ENCODE data around the gene CXCL1. TPM values are rescaled to one million over a fixed set of nuclear protein-coding genes. Genes with fewer than 3 reads are reported as not detected.
"Not testable (repeated sequence)": the region's sequence is repeated elsewhere in the genome, so short reads cannot be mapped to it uniquely, and the experiment has no call there.

Gene CXCL1
- total and polyA plus RNA-seq, 7 donors = 1.5 to 222 (median 6.8) TPM

- Histone ChIP-seq H3K27me3 (no peaks in the 10 kb centered on the region), H3K9me3 (no peaks in the 10 kb centered on the region), H3K27ac (no peak overlapping the region), H3K36me3 (no peaks in the 10 kb centered on the region), H3K4me3 (no peak overlapping the region), H3K4me1 (peaks cover 0 to 4% (median 0%) of the 10 kb centered on the region in 4 donors)
- no peak for DNase-seq
- intact Hi-C loops (cut with DNase I) = no loop called here
- TF ChIP-seq EP300 (IDR thresholded peaks at IDR 0.05) (no peak), POLR2A (IDR thresholded peaks at IDR 0.05) (no peak), POLR2AphosphoS5 (IDR thresholded peaks at IDR 0.05) (no peak), CTCF (IDR thresholded peaks at IDR 0.05) (no peak)
- 15 to 64% methylated on average over 9 of the region's 9 CpGs for whole genome bisulfite sequencing, 2 donors
Observed at GRCh38 chr4:73895201-73896175, 26.3 kb downstream of the CXCL1 start.

- H3K36me3 ChIP-seq = no peaks in the 10 kb centered on the region
- H3K4me3 ChIP-seq = no peak overlapping the region
- DNase-seq = no peak
- no peak overlapping the region for H3K27ac ChIP-seq
- WGBS, 2 donors = 91 to 96% methylated on average over 2 of the region's 2 CpGs
- no peaks in the 10 kb centered on the region for H3K27me3 ChIP-seq
- H3K4me1 ChIP-seq = peaks cover 0 to 4% (median 0%) of the 10 kb centered on the region in 4 donors
- no peaks in the 10 kb centered on the region for H3K9me3 ChIP-seq
- intact Hi-C loops (cut with DNase I) = no loop called here
- TF ChIP-seq CTCF (IDR thresholded peaks at IDR 0.05) (no peak), POLR2A (IDR thresholded peaks at IDR 0.05) (no peak), EP300 (IDR thresholded peaks at IDR 0.05) (no peak), POLR2AphosphoS5 (IDR thresholded peaks at IDR 0.05) (no peak)
Observed at GRCh38 chr4:73896416-73896815, 27.2 kb downstream of the CXCL1 start.

- Histone ChIP-seq H3K9me3 (no peaks in the 10 kb centered on the region), H3K36me3 (no peaks in the 10 kb centered on the region), H3K27me3 (no peaks in the 10 kb centered on the region), H3K4me1 (peaks cover 0 to 4% (median 0%) of the 10 kb centered on the region in 4 donors), H3K4me3 (no peak overlapping the region), H3K27ac (no peak overlapping the region)
- intact Hi-C loops (cut with DNase I) = no loop called here
- no peak for DNase-seq
- no peak for TF ChIP-seq CTCF (IDR thresholded peaks at IDR 0.05)
- no peak for TF ChIP-seq POLR2A (IDR thresholded peaks at IDR 0.05)
- no peak for TF ChIP-seq POLR2AphosphoS5 (IDR thresholded peaks at IDR 0.05)
- no peak for TF ChIP-seq EP300 (IDR thresholded peaks at IDR 0.05)
- WGBS, 2 donors = 72 to 85% methylated on average over 4 of the region's 4 CpGs
Observed at GRCh38 chr4:73897380-73898136, 28.4 kb downstream of the CXCL1 start.

GRCh38 chr4:73899338-73899737 lies 30.1 kb downstream of the CXCL1 start:
- H3K27me3 ChIP-seq; intact Hi-C loops (cut with DNase I); H3K27ac ChIP-seq; H3K9me3 ChIP-seq; DNase-seq; H3K4me3 ChIP-seq; H3K36me3 ChIP-seq; H3K4me1 ChIP-seq: not testable (repeated sequence)
- 83 to 90% methylated on average over 3 of the region's 3 CpGs for WGBS, 2 donors

- no peaks in the 10 kb centered on the region for H3K9me3 ChIP-seq
- H3K4me1 ChIP-seq = no peaks in the 10 kb centered on the region
- TF ChIP-seq POLR2A (IDR thresholded peaks at IDR 0.05) (no peak), CTCF (IDR thresholded peaks at IDR 0.05) (no peak), EP300 (IDR thresholded peaks at IDR 0.05) (no peak), POLR2AphosphoS5 (IDR thresholded peaks at IDR 0.05) (no peak)
- no peak overlapping the region for H3K27ac ChIP-seq
- H3K4me3 ChIP-seq = no peak overlapping the region
- 88 to 93% methylated on average over 5 of the region's 5 CpGs for WGBS, 2 donors
- DNase-seq = no peak
- no peaks in the 10 kb centered on the region for H3K36me3 ChIP-seq
- no peaks in the 10 kb centered on the region for H3K27me3 ChIP-seq
- intact Hi-C loops (cut with DNase I) = no loop called here
Observed at GRCh38 chr4:73901031-73901430, 31.8 kb downstream of the CXCL1 start.

Measured in sigmoid colon (tissue), 7 donors.